Smooth muscle cell (in vitro differentiated cells): ENCODE data around the gene GET4. TPM values are rescaled to one million over a fixed set of nuclear protein-coding genes. Genes with fewer than 3 reads are reported as not detected.

Experiments used
- DNase-seq: peaks from one replicate; lab custom pipeline; 2025; ENCODE audit not compliant: unreplicated experiment; lab: John Stamatoyannopoulos, UW
- H2AFZ ChIP-seq: fragments of 200-600 bp; sonication (generic); 2 replicates; pipeline ENCODE4 v1.6.0; 2016; ENCODE audit warnings: antibody characterized with exemption, low read depth, mild to moderate bottlenecking
- H3F3A ChIP-seq: fragments of 200-600 bp; sonication (generic); 2 replicates; pipeline ENCODE4 v1.6.0; 2017; ENCODE audit warnings: antibody characterized with exemption, low read depth
- H3K27ac ChIP-seq: fragments of 200-600 bp; sonication (generic); 2 replicates; pipeline ENCODE4 v1.5.1; 2016; ENCODE audit warnings: low read depth, mild to moderate bottlenecking
- H3K27me3 ChIP-seq: fragments of 200-600 bp; sonication (generic); 2 replicates; pipeline ENCODE4 v1.6.1; 2016; ENCODE audit warnings: low read depth, mild to moderate bottlenecking
- H3K36me3 ChIP-seq: fragments of 200-600 bp; sonication (generic); 2 replicates; pipeline ENCODE4 v1.5.1; 2016; ENCODE audit warnings: low read depth
- H3K4me1 ChIP-seq: fragments of 200-600 bp; sonication (generic); 2 replicates; pipeline ENCODE4 v1.5.1; 2016; ENCODE audit warnings: low read depth
- H3K4me2 ChIP-seq: fragments of 200-600 bp; sonication (generic); 2 replicates; pipeline ENCODE4 v1.6.0; 2016; ENCODE audit warnings: mild to moderate bottlenecking
- H3K4me3 ChIP-seq: fragments of 200-600 bp; sonication (generic); 2 replicates; pipeline ENCODE4 v1.5.1; 2016; ENCODE audit warnings: mild to moderate bottlenecking
- H3K79me2 ChIP-seq: fragments of 200-600 bp; sonication (generic); 2 replicates; pipeline ENCODE4 v1.6.0; 2016; ENCODE audit warnings: low read depth, mild to moderate bottlenecking
- H3K9ac ChIP-seq: fragments of 200-600 bp; sonication (generic); 2 replicates; pipeline ENCODE4 v1.6.0; 2016; ENCODE audit warnings: low read depth
- H3K9me3 ChIP-seq: fragments of 200-600 bp; sonication (generic); replicated peaks from 2 replicates; pipeline ENCODE4 v1.5.1; 2016; ENCODE audit warnings: low read depth
- H4K20me1 ChIP-seq: fragments of 200-600 bp; sonication (generic); 2 replicates; pipeline ENCODE4 v1.6.0; 2016; ENCODE audit warnings: low read depth
- WGBS: methylation state at CpG from one replicate; pipeline ENCODE4 v1.1.7; 2016; ENCODE audit warnings: low lambda C conversion rate; 5-methylcytosine and 5-hydroxymethylcytosine counted together
- polyA plus RNA-seq: library from polyadenylated mRNA; unstranded; fragments of >200 nt; fragmentation: Nextera tagmentation; extraction: Ambion mirVana; gene quantifications from 2 replicates; pipeline ENCODE4 v1.2.1, GENCODE V29; 2016
- total RNA-seq: library from RNA; depleted of rRNA; stranded (reverse); fragments of >200 nt; gene quantifications from 2 replicates; pipeline ENCODE4 v1.2.3, GENCODE V29; 2014
- TF ChIP-seq, protein P1 (sequence below): fragments of 200-600 bp; sonication (generic); IDR thresholded peaks from 2 replicates; pipeline ENCODE4 v1.5.1; 2017; ENCODE audit warnings: borderline replicate concordance, mild to moderate bottlenecking, antibody characterized with exemption; ENCODE audit not compliant: insufficient read depth, poor library complexity, severe bottlenecking

The GET4 gene
- total and polyA plus RNA-seq, 2 experiments from 2014 or later: 26.3 to 39.9 TPM

DNA sequence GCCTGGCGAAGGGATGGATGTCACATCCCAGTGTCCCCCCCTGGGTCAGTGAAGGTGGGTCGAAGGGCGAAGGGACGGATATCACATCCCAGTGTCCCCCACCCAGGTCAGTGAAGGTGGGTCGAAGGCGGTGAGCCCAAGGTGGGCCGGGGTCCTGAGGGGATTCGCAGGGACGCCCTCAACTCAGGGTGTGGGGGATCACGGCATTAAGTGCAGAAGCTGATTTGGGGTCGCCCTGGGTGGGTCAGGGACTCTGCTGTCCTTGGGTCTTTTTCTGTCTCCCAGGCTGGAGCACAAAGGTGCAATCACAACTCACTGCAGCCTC, 56.3 kb downstream of the GET4 start:
- H3K27me3 ChIP-seq: no peaks in the 10 kb centered on the region
- no peak for DNase-seq
- H3K36me3 ChIP-seq: no peaks in the 10 kb centered on the region
- H3F3A ChIP-seq: no peaks in the 10 kb centered on the region
- H3K9me3 ChIP-seq: no peaks in the 10 kb centered on the region
- no peaks in the 10 kb centered on the region for H4K20me1 ChIP-seq
- H3K4me1 ChIP-seq: no peaks in the 10 kb centered on the region
- H3K27ac ChIP-seq: no peak overlapping the region
- H3K9ac ChIP-seq: no peak overlapping the region
- no peak overlapping the region for H3K4me2 ChIP-seq
- TF ChIP-seq, protein P1, sequence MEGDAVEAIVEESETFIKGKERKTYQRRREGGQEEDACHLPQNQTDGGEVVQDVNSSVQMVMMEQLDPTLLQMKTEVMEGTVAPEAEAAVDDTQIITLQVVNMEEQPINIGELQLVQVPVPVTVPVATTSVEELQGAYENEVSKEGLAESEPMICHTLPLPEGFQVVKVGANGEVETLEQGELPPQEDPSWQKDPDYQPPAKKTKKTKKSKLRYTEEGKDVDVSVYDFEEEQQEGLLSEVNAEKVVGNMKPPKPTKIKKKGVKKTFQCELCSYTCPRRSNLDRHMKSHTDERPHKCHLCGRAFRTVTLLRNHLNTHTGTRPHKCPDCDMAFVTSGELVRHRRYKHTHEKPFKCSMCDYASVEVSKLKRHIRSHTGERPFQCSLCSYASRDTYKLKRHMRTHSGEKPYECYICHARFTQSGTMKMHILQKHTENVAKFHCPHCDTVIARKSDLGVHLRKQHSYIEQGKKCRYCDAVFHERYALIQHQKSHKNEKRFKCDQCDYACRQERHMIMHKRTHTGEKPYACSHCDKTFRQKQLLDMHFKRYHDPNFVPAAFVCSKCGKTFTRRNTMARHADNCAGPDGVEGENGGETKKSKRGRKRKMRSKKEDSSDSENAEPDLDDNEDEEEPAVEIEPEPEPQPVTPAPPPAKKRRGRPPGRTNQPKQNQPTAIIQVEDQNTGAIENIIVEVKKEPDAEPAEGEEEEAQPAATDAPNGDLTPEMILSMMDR: no peak
- H2AFZ ChIP-seq: no peak overlapping the region
- H3K79me2 ChIP-seq: no peaks in the 10 kb centered on the region
- no peak overlapping the region for H3K4me3 ChIP-seq
- WGBS: 98% methylated on average over 11 of the region's 11 CpGs

GRCh38 chr7:934469-935163, 58.3 kb downstream of the GET4 start:
- Histone ChIP-seq H2AFZ (no peak overlapping the region), H3F3A (no peaks in the 10 kb centered on the region), H3K27ac (no peak overlapping the region), H3K9ac (no peak overlapping the region), H3K27me3 (no peaks in the 10 kb centered on the region), H3K9me3 (no peaks in the 10 kb centered on the region), H3K4me2 (no peak overlapping the region), H4K20me1 (no peaks in the 10 kb centered on the region), H3K79me2 (no peaks in the 10 kb centered on the region), H3K4me1 (no peaks in the 10 kb centered on the region), H3K36me3 (no peaks in the 10 kb centered on the region), H3K4me3 (no peak overlapping the region)
- TF ChIP-seq, protein P1: no peak
- WGBS: 91% methylated on average over 32 of the region's 34 CpGs
- no peak for DNase-seq

DNA sequence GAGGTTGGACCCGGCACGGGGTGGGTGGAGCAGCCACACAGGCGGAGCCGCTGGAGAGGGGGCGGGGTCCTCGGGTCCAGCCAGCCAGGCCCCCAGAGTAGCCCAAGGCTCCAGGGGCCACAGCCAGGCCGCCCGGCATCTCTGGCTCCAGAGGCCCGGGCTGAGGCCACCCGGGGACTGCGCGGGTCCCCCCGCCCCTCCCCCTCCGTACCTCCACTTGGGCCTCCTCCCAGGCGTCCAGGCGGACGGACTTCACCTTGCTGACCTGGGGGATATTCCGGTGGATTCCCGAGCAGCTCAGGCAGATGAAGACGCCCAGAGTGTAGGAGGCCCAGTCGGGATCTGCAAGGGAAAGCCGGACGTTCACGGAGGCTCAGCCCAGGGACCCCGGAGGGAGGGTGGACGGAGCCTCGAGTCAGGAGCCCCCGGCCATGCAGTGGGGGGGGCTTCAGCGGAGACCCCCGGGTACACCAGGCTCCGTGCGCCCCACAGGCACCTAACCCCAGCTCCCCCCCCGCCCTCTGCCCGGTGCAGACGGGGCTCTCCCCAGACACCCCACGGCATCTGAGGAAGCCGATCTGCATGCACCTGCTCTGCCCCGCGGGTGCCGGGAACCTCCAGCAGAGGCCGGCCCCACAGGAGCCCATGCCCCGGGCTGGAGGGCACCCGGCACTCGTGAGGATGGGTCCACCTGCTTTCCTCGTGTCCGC, 59.0 kb downstream of the GET4 start:
- H3K4me3 ChIP-seq: no peak overlapping the region
- no peaks in the 10 kb centered on the region for H3K79me2 ChIP-seq
- DNase-seq: no peak
- no peak overlapping the region for H3K9ac ChIP-seq
- H3K9me3 ChIP-seq: no peaks in the 10 kb centered on the region
- TF ChIP-seq, protein P1: no peak
- H2AFZ ChIP-seq: no peak overlapping the region
- no peaks in the 10 kb centered on the region for H3F3A ChIP-seq
- 94% methylated on average over 21 of the region's 46 CpGs for WGBS
- no peaks in the 10 kb centered on the region for H3K27me3 ChIP-seq
- no peak overlapping the region for H3K27ac ChIP-seq
- no peaks in the 10 kb centered on the region for H4K20me1 ChIP-seq
- no peaks in the 10 kb centered on the region for H3K36me3 ChIP-seq
- H3K4me1 ChIP-seq: no peaks in the 10 kb centered on the region
- H3K4me2 ChIP-seq: no peak overlapping the region
